HEK293T (cell line): ENCODE data around the gene RNF144A.

ENCODE experiments used
- CTCF ChIA-PET: fragments of 350-600 bp; formaldehyde crosslinking; extraction: SDS; loops from one replicate; lab custom pipeline; 2021; ENCODE audit warnings: antibody characterized with exemption, inconsistent platforms; lab: Yijun Ruan, JAX
- POLR2A ChIA-PET: fragments of 350-600 bp; formaldehyde crosslinking; extraction: SDS; loops from one replicate; lab custom pipeline; 2020; ENCODE audit warnings: antibody characterized with exemption, inconsistent platforms; lab: Yijun Ruan, JAX
- DNase-seq: peaks from one replicate; pipeline ENCODE4 v3.0.0; 2012; ENCODE audit warnings: mixed read lengths; ENCODE audit errors: extremely low spot score
- ARNT ChIP-seq: fragments of 450-650 bp; IDR thresholded peaks from 2 replicates; pipeline ENCODE4 v1.6.1; 2017; ENCODE audit warnings: mild to moderate bottlenecking
- BHLHE40 ChIP-seq: fragments of 450-650 bp; IDR thresholded peaks from 2 replicates; pipeline ENCODE4 v1.6.1; 2016; ENCODE audit warnings: mild to moderate bottlenecking, moderate library complexity, borderline replicate concordance
- CTBP1 ChIP-seq: fragments of 450-650 bp; IDR thresholded peaks from 2 replicates; pipeline ENCODE4 v1.6.1; 2016; ENCODE audit warnings: borderline replicate concordance
- ELF4 ChIP-seq: fragments of 450-650 bp; IDR thresholded peaks from 2 replicates; pipeline ENCODE4 v1.6.1; 2017; ENCODE audit warnings: antibody characterized with exemption
- FOXA1 ChIP-seq: fragments of 450-650 bp; IDR thresholded peaks from 2 replicates; pipeline ENCODE4 v1.6.1; 2016; ENCODE audit warnings: mild to moderate bottlenecking
- FOXK2 ChIP-seq: fragments of 450-650 bp; IDR thresholded peaks from 2 replicates; pipeline ENCODE4 v1.6.1; 2016; ENCODE audit warnings: mild to moderate bottlenecking
- FOXM1 ChIP-seq: fragments of 450-650 bp; IDR thresholded peaks from 2 replicates; pipeline ENCODE4 v1.6.1; 2017; ENCODE audit warnings: mild to moderate bottlenecking, borderline replicate concordance
- HDGF ChIP-seq: fragments of 450-650 bp; IDR thresholded peaks from 2 replicates; pipeline ENCODE4 v1.6.1; 2017; ENCODE audit warnings: antibody characterized with exemption, borderline replicate concordance
- L3MBTL2 ChIP-seq: fragments of 450-650 bp; conservative IDR thresholded peaks from 2 replicates; pipeline ENCODE4 v1.6.1; 2016; ENCODE audit warnings: mild to moderate bottlenecking
- LEF1 ChIP-seq: fragments of 450-650 bp; IDR thresholded peaks from 2 replicates; pipeline ENCODE4 v1.6.1; 2017; ENCODE audit warnings: mild to moderate bottlenecking, borderline replicate concordance
- NFRKB ChIP-seq: fragments of 450-650 bp; IDR thresholded peaks from 2 replicates; pipeline ENCODE4 v1.6.1; 2016; ENCODE audit warnings: mild to moderate bottlenecking, moderate library complexity
- PKNOX1 ChIP-seq: fragments of 450-650 bp; IDR thresholded peaks from 2 replicates; pipeline ENCODE4 v1.6.1; 2016
- SP1 ChIP-seq: fragments of 450-650 bp; IDR thresholded peaks from 2 replicates; pipeline ENCODE4 v1.6.1; 2017
- SUZ12 ChIP-seq: fragments of 450-650 bp; IDR thresholded peaks from 2 replicates; pipeline ENCODE4 v1.6.1; 2016; ENCODE audit warnings: mild to moderate bottlenecking
- TARDBP ChIP-seq: fragments of 450-650 bp; IDR thresholded peaks from 2 replicates; pipeline ENCODE4 v1.6.1; 2016
- ZNF384 ChIP-seq: fragments of 450-650 bp; IDR thresholded peaks from 2 replicates; pipeline ENCODE4 v1.6.1; 2016

Gene RNF144A

GRCh38 chr2:7031547-7032245 lies 114.5 kb downstream of the RNF144A start:
- POLR2A ChIA-PET: no interaction called here
- no peak for TF ChIP-seq ARNT
- TF ChIP-seq HDGF: no peak
- TF ChIP-seq BHLHE40: no peak
- no peak for TF ChIP-seq FOXK2
- TF ChIP-seq FOXM1: no peak
- TF ChIP-seq LEF1: no peak
- TF ChIP-seq L3MBTL2: no peak
- TF ChIP-seq FOXA1: no peak
- no peak for TF ChIP-seq PKNOX1
- TF ChIP-seq SUZ12: no peak
- TF ChIP-seq NFRKB: no peak
- no peak for TF ChIP-seq ZNF384
- no peak for TF ChIP-seq ELF4
- TF ChIP-seq TARDBP: no peak
- no peak for DNase-seq
- CTCF ChIA-PET: interaction anchor here (0.5 kb wide), 1 partner anchor 333 kb away, joined by 4 read pairs; no protein-coding TSS in a partner anchor

GRCh38 chr2:7032371-7032770 lies 115.2 kb downstream of the RNF144A start:
- DNase-seq: no peak
- POLR2A ChIA-PET: no interaction called here
- CTCF ChIA-PET: interaction anchor here (0.5 kb wide), 1 partner anchor 333 kb away, joined by 4 read pairs; no protein-coding TSS in a partner anchor
- TF ChIP-seq ELF4 (no peak), FOXK2 (no peak)

GRCh38 chr2:7033136-7033960 lies 116.1 kb downstream of the RNF144A start:
- POLR2A ChIA-PET: no interaction called here
- CTCF ChIA-PET: interaction anchor here (1.2 kb wide), 1 partner anchor 136 kb away, joined by 3 read pairs; no protein-coding TSS in a partner anchor
- DNase-seq: no peak
- no peak for TF ChIP-seq NFRKB
- no peak for TF ChIP-seq BHLHE40
- no peak for TF ChIP-seq HDGF
- TF ChIP-seq FOXK2: no peak
- no peak for TF ChIP-seq LEF1
- TF ChIP-seq FOXM1: no peak
- TF ChIP-seq TARDBP: no peak

- no peak for DNase-seq
- CTCF ChIA-PET: interaction anchor here (1.2 kb wide), 1 partner anchor 137 kb away, joined by 3 read pairs; no protein-coding TSS in a partner anchor
- no peak for TF ChIP-seq CTBP1
- TF ChIP-seq L3MBTL2: no peak
- no peak for TF ChIP-seq FOXK2
- TF ChIP-seq SP1: no peak
- POLR2A ChIA-PET: no interaction called here
Observed at GRCh38 chr2:7034303-7034702, 117.1 kb downstream of the RNF144A start.

GRCh38 chr2:7035884-7036283 lies 118.7 kb downstream of the RNF144A start:
- ChIA-PET POLR2A (no interaction called here), CTCF (no interaction called here)
- DNase-seq: no peak
- TF ChIP-seq TARDBP: no peak
- no peak for TF ChIP-seq LEF1
- no peak for TF ChIP-seq FOXA1
- TF ChIP-seq ZNF384: no peak
- no peak for TF ChIP-seq PKNOX1
- TF ChIP-seq HDGF: no peak
- TF ChIP-seq BHLHE40: no peak
- no peak for TF ChIP-seq NFRKB
- TF ChIP-seq CTBP1: no peak
- no peak for TF ChIP-seq SUZ12
- no peak for TF ChIP-seq ARNT
- no peak for TF ChIP-seq FOXK2
- TF ChIP-seq L3MBTL2: no peak
- no peak for TF ChIP-seq SP1
- no peak for TF ChIP-seq FOXM1
- no peak for TF ChIP-seq ELF4

- peak; percentile 70 for DNase-seq
- TF ChIP-seq ELF4: no peak
- ChIA-PET CTCF (no interaction called here), POLR2A (no interaction called here)
Observed at GRCh38 chr2:7037340-7038333, 120.4 kb downstream of the RNF144A start.
